Activated CD4-positive, alpha-beta memory T cell treated with anti-CD3 and anti-CD28 coated beads for 36 hours (primary cell): ENCODE data around the gene GRIP2. TPM values are rescaled to one million over a fixed set of nuclear protein-coding genes. Genes with fewer than 3 reads are reported as not detected.

ENCODE experiments used
- CTCF ChIA-PET: fragments of 350-600 bp; sonication (Branson Sonifier 250); formaldehyde crosslinking; loops from one replicate; lab custom pipeline; 2021; ENCODE audit warnings: antibody characterized with exemption, inconsistent platforms; lab: Charles Lee
- POLR2A ChIA-PET: fragments of 350-600 bp; sonication (Branson Sonifier 250); formaldehyde crosslinking; loops from one replicate; lab custom pipeline; 2021; ENCODE audit warnings: antibody characterized with exemption; lab: Charles Lee
- DNase-seq: peaks from one replicate; pipeline ENCODE4 v3.0.0-alpha.2; 2020
- H3K27ac Mint-ChIP-seq: one replicate; pipeline ENCODE4 v1.8.0; 2021; ENCODE audit warnings: mixed read lengths
- H3K27me3 Mint-ChIP-seq: one replicate; pipeline ENCODE4 v1.8.0; 2021; ENCODE audit warnings: mixed read lengths
- H3K36me3 Mint-ChIP-seq: one replicate; pipeline ENCODE4 v1.8.0; 2021; ENCODE audit warnings: mixed read lengths
- H3K4me1 Mint-ChIP-seq: one replicate; pipeline ENCODE4 v1.8.0; 2021; ENCODE audit warnings: low read depth, mixed read lengths
- H3K4me3 Mint-ChIP-seq: one replicate; pipeline ENCODE4 v1.8.0; 2021; ENCODE audit warnings: mild to moderate bottlenecking, mixed read lengths
- H3K9me3 Mint-ChIP-seq: one replicate; pipeline ENCODE4 v1.8.0; 2021; ENCODE audit warnings: mixed read lengths
- intact Hi-C: fragments of 100-400 bp; cut with micrococcal nuclease; formaldehyde crosslinking; loops from one replicate; pipeline ENCODE4 v1.15.1; 2023
- total RNA-seq, 2 experiments: library from RNA; stranded (reverse); gene quantifications; one replicate each; pipeline ENCODE4 v1.2.3, GENCODE V29; 2021

GRIP2 gene
- total RNA-seq, 2 experiments from 2014 or later = not detected

DNA sequence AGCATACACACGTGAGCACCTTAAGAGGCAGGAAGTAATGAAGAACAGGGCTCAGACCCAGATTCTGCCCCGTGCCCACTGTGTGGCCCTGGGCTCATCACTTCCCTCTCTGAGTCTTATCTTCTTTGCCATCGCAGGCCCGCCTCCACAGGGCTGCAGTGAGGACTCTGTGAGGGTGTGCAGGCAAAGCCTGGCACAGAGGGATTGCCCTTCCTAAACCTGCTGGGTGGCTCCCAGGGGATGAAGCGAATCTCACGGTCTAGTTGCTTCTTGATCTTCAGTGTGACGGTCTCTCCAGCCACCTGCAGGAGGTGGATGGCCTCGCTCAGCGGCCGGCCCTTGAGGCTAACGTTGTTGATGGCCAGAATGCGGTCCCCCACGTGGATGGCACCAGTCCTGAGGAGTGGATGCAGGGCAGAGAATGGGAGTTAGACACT, 32.8 kb downstream of the GRIP2 start:
- Mint-ChIP-seq H3K27me3 (peaks cover 3% of the 10 kb centered on the region), H3K9me3 (peaks cover 12% of the 10 kb centered on the region), H3K27ac (no peak overlapping the region), H3K36me3 (no peaks in the 10 kb centered on the region), H3K4me1 (peaks cover 5% of the 10 kb centered on the region), H3K4me3 (no peak overlapping the region)
- intact Hi-C loops = no loop called here
- ChIA-PET POLR2A (no interaction called here), CTCF (interaction anchor here (0.7 to 2.0 kb wide), 5 partner anchors 9 to 611 kb away, joined by 3 to 9 read pairs (median 3); no protein-coding TSS in a partner anchor)
- peak; percentile 4 for DNase-seq

DNA sequence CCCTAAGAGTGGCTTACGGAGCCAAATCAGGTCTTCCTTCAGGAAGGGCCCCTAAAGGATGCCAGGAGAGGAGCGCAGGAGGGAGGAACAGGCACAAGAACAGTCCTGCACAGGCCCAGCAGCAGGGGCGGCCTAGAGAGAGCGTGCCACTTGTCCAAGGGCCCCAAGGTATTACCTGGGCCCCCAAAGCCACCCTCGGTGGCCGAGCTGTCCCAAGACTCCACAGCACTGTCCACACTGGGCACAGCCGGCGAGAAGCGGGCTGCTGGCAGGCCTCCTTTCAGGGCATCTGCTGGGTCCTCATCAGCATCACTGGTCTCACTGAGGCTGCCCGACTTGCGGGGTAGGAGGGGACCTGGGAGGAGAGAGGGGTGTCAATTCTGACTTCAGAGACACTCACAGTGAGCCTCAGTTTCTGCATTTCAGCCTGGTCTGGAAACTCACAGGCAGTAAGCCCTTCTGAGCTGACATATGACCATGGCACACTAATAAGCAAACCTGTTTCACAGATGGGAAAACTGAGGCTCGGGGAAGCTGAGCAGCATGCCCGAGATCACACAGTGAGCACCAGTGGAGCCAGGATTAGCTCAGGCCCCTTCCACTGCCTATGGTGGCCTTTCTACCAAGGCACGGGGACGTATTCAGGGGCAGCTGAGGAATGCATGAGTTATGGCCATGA, 33.4 kb downstream of the GRIP2 start:
- Mint-ChIP-seq H3K27me3 (peaks cover 3% of the 10 kb centered on the region), H3K9me3 (peaks cover 18% of the 10 kb centered on the region), H3K36me3 (no peaks in the 10 kb centered on the region), H3K4me3 (no peak overlapping the region), H3K4me1 (peaks cover 5% of the 10 kb centered on the region), H3K27ac (no peak overlapping the region)
- intact Hi-C loops = no loop called here
- POLR2A ChIA-PET = no interaction called here
- CTCF ChIA-PET = interaction anchor here (0.9 to 2.0 kb wide), 3 partner anchors 8 to 414 kb away, joined by 3 to 9 read pairs (median 3); no protein-coding TSS in a partner anchor
- peak; percentile 4 for DNase-seq

GRCh38 chr3:14505803-14506500, 34.2 kb downstream of the GRIP2 start:
- ChIA-PET POLR2A (no interaction called here), CTCF (interaction anchor here (2.0 kb wide), 1 partner anchor 415 kb away, joined by 9 read pairs; no protein-coding TSS in a partner anchor)
- Mint-ChIP-seq H3K4me3 (no peak overlapping the region), H3K9me3 (peaks cover 24% of the 10 kb centered on the region), H3K27me3 (peaks cover 3% of the 10 kb centered on the region), H3K4me1 (peaks cover 5% of the 10 kb centered on the region), H3K27ac (no peak overlapping the region), H3K36me3 (no peaks in the 10 kb centered on the region)
- intact Hi-C loops = no loop called here
- DNase-seq = peak; percentile 3

GRCh38 chr3:14505001-14505802, 34.9 kb downstream of the GRIP2 start:
- ChIA-PET CTCF (no interaction called here), POLR2A (no interaction called here)
- intact Hi-C loops = no loop called here
- peaks cover 3% of the 10 kb centered on the region for H3K27me3 Mint-ChIP-seq
- peaks cover 5% of the 10 kb centered on the region for H3K4me1 Mint-ChIP-seq
- H3K27ac Mint-ChIP-seq = no peak overlapping the region
- no peaks in the 10 kb centered on the region for H3K36me3 Mint-ChIP-seq
- H3K9me3 Mint-ChIP-seq = peaks cover 28% of the 10 kb centered on the region
- DNase-seq = no peak
- H3K4me3 Mint-ChIP-seq = no peak overlapping the region

DNA sequence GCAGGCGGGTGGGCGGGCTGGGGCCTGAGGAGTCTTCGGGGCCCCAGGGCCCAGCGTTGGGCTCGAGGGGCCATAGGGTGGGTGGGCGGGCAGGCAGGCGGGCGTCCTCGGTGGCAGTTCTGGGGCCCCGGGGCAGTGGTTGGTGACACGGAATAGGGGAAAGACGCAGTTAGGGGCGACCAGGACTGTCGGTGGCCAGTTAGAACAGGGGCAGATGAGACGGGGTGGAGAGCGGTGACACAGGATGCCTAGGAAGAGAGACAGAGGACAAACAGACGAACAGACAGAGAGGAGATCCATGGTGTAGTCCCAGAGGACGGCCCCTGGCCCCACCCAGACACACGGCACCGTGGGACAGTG, 36.5 kb downstream of the GRIP2 start:
- intact Hi-C loops = no loop called here
- Mint-ChIP-seq H3K27ac (no peak overlapping the region), H3K9me3 (peaks cover 28% of the 10 kb centered on the region), H3K27me3 (peaks cover 3% of the 10 kb centered on the region), H3K36me3 (no peaks in the 10 kb centered on the region), H3K4me3 (no peak overlapping the region), H3K4me1 (peaks cover under 1% of the 10 kb centered on the region)
- DNase-seq = no peak
- CTCF ChIA-PET = no interaction called here
- POLR2A ChIA-PET = no interaction called here

DNA sequence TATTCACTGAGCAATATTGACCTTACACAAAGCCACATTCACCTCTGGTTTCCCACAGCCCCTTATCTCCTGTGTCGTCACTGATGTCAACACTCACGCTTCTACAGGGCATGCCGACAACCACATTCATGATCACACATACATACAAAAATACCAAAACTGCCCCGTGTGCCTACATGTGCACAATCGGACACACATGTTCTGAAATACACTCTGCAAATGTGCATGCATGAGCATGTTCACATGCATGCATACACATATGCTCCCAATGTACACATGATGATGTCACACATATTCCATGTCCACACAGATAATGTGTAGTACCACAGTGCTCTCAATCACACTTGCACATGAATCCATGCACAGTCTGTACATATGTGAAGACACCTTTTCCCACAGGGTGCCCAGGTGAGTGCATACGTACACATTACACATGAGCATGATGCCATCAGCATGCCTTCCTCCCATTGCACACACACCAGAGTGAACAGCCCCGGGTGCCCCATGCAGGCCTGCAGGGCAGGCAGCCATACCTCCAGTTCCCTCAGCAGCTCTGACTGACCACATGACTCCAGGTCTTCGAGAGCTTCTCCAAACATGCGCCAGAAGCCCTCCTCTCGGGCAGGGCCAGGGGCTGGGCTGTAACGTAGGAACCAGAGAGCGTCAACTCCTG, 37.0 kb downstream of the GRIP2 start:
- DNase-seq = no peak
- intact Hi-C loops = no loop called here
- Mint-ChIP-seq H3K36me3 (no peaks in the 10 kb centered on the region), H3K27ac (no peak overlapping the region), H3K4me1 (no peaks in the 10 kb centered on the region), H3K27me3 (peaks cover 3% of the 10 kb centered on the region), H3K4me3 (no peak overlapping the region), H3K9me3 (peaks cover 28% of the 10 kb centered on the region)
- POLR2A ChIA-PET = no interaction called here
- CTCF ChIA-PET = interaction anchor here (0.7 to 0.9 kb wide), 2 partner anchors 30 to 45 kb away, joined by 3 read pairs; no protein-coding TSS in a partner anchor

GRCh38 chr3:14502472-14502871, 37.7 kb downstream of the GRIP2 start:
- H3K9me3 Mint-ChIP-seq = peaks cover 28% of the 10 kb centered on the region
- ChIA-PET POLR2A (no interaction called here), CTCF (interaction anchor here (0.7 to 0.9 kb wide), 2 partner anchors 31 to 46 kb away, joined by 3 read pairs; no protein-coding TSS in a partner anchor)
- intact Hi-C loops = no loop called here
- no peaks in the 10 kb centered on the region for H3K4me1 Mint-ChIP-seq
- H3K27ac Mint-ChIP-seq = no peak overlapping the region
- no peak for DNase-seq
- no peak overlapping the region for H3K4me3 Mint-ChIP-seq
- no peaks in the 10 kb centered on the region for H3K36me3 Mint-ChIP-seq
- peaks cover 3% of the 10 kb centered on the region for H3K27me3 Mint-ChIP-seq

GRCh38 chr3:14497321-14497720, 42.8 kb downstream of the GRIP2 start:
- Mint-ChIP-seq H3K4me1 (no peaks in the 10 kb centered on the region), H3K27me3 (no peaks in the 10 kb centered on the region), H3K9me3 (peaks cover 16% of the 10 kb centered on the region), H3K36me3 (no peaks in the 10 kb centered on the region), H3K27ac (no peak overlapping the region), H3K4me3 (no peak overlapping the region)
- DNase-seq = no peak
- ChIA-PET POLR2A (no interaction called here), CTCF (no interaction called here)
- intact Hi-C loops = no loop called here

GRCh38 chr3:14496351-14496750, 43.8 kb downstream of the GRIP2 start:
- DNase-seq = no peak
- H3K4me3 Mint-ChIP-seq = no peak overlapping the region
- ChIA-PET POLR2A (no interaction called here), CTCF (no interaction called here)
- H3K27me3 Mint-ChIP-seq = no peaks in the 10 kb centered on the region
- intact Hi-C loops = no loop called here
- no peaks in the 10 kb centered on the region for H3K4me1 Mint-ChIP-seq
- no peak overlapping the region for H3K27ac Mint-ChIP-seq
- peaks cover 7% of the 10 kb centered on the region for H3K9me3 Mint-ChIP-seq
- H3K36me3 Mint-ChIP-seq = no peaks in the 10 kb centered on the region

DNA sequence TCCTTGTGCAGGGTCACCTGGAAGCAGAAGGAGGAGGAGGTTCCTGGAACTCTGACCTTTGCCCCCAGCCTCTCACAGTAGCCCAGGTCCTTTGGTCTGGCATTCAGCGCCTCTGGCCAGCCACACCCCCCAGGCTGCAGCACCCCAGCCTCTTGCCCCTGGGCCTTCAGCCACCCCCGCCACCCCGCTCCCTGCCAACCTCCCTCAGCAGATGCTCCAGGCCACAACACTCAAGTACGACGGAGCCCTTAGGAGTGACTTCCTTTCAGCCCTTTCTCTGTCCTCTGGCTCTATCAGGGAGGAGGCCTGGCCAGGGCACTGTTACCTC, 45.2 kb downstream of the GRIP2 start:
- no peaks in the 10 kb centered on the region for H3K4me1 Mint-ChIP-seq
- H3K27ac Mint-ChIP-seq = no peak overlapping the region
- CTCF ChIA-PET = no interaction called here
- no peak for DNase-seq
- no peaks in the 10 kb centered on the region for H3K27me3 Mint-ChIP-seq
- H3K4me3 Mint-ChIP-seq = no peak overlapping the region
- intact Hi-C loops = no loop called here
- POLR2A ChIA-PET = no interaction called here
- H3K9me3 Mint-ChIP-seq = no peaks in the 10 kb centered on the region
- peaks cover 1% of the 10 kb centered on the region for H3K36me3 Mint-ChIP-seq

GRCh38 chr3:14494279-14494972, 45.7 kb downstream of the GRIP2 start:
- H3K36me3 Mint-ChIP-seq = peaks cover 3% of the 10 kb centered on the region
- DNase-seq = no peak
- H3K27me3 Mint-ChIP-seq = no peaks in the 10 kb centered on the region
- POLR2A ChIA-PET = no interaction called here
- no peak overlapping the region for H3K4me3 Mint-ChIP-seq
- H3K9me3 Mint-ChIP-seq = no peaks in the 10 kb centered on the region
- intact Hi-C loops = no loop called here
- no peak overlapping the region for H3K27ac Mint-ChIP-seq
- no peaks in the 10 kb centered on the region for H3K4me1 Mint-ChIP-seq
- CTCF ChIA-PET = no interaction called here
